ENCODE results near the gene ID4. TPM values are rescaled to one million over a fixed set of nuclear protein-coding genes. Genes with fewer than 3 reads are reported as not detected.
A peak's percentile ranks its signal among the peaks of the same experiment; 100 is the strongest.

The ID4 gene
- total RNA-seq, 2 donors from 2014 or later = not detected

GRCh38 chr6:19838442-19839236 is 1.5 kb downstream of the ID4 start:
- Mint-ChIP-seq H3K36me3 (ENCODE audit: insufficient read depth in 2 of 2) (peaks cover 0 to 2% of the 10 kb centered on the region in 2 donors), H3K9me3 (no peaks in the 10 kb centered on the region), H3K27me3 (ENCODE audit: low read depth) (peaks cover 56% of the 10 kb centered on the region), H3K27ac (no peak overlapping the region), H3K4me1 (ENCODE audit: low read depth) (no peaks in the 10 kb centered on the region), H3K4me3 (peak overlapping the region; percentile 27 to 63)
- ATAC-seq (replicated peaks in 1 of 2) (no peak), DNase-seq (no peak)

DNA sequence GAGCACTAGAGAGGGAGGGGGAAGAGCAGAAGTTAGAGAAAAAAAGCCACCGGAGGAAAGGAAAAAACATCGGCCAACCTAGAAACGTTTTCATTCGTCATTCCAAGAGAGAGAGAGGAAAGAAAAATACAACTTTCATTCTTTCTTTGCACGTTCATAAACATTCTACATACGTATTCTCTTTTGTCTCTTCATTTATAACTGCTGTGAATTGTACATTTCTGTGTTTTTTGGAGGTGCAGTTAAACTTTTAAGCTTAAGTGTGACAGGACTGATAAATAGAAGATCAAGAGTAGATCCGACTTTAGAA is 2.0 kb downstream of the ID4 start:
- Mint-ChIP-seq H3K4me3 (peak overlapping the region; percentile 27 to 63), H3K9me3 (no peaks in the 10 kb centered on the region), H3K36me3 (ENCODE audit: insufficient read depth in 2 of 2) (peaks cover 0 to 2% of the 10 kb centered on the region in 2 donors), H3K27me3 (ENCODE audit: low read depth) (peaks cover 54% of the 10 kb centered on the region), H3K27ac (no peak overlapping the region), H3K4me1 (ENCODE audit: low read depth) (no peaks in the 10 kb centered on the region)
- DNase-seq (no peak), ATAC-seq (replicated peaks in 1 of 2) (no peak)

- no peak for DNase-seq
- H3K4me1 Mint-ChIP-seq (ENCODE audit: low read depth) = no peaks in the 10 kb centered on the region
- peaks cover 54% of the 10 kb centered on the region for H3K27me3 Mint-ChIP-seq (ENCODE audit: low read depth)
- no peak overlapping the region for H3K4me3 Mint-ChIP-seq
- no peak overlapping the region for H3K27ac Mint-ChIP-seq
- peaks cover 0 to 2% of the 10 kb centered on the region in 2 donors for H3K36me3 Mint-ChIP-seq (ENCODE audit: insufficient read depth in 2 of 2)
- ATAC-seq (replicated peaks in 1 of 2) = no peak
- H3K9me3 Mint-ChIP-seq = no peaks in the 10 kb centered on the region
Measured at GRCh38 chr6:19839788-19840187, 2.6 kb downstream of the ID4 start.

GRCh38 chr6:19841181-19841580 is 4.0 kb downstream of the ID4 start:
- ATAC-seq (replicated peaks in 1 of 2) = no peak
- H3K9me3 Mint-ChIP-seq = no peaks in the 10 kb centered on the region
- no peak overlapping the region for H3K4me3 Mint-ChIP-seq
- no peak overlapping the region for H3K27ac Mint-ChIP-seq
- H3K36me3 Mint-ChIP-seq (ENCODE audit: insufficient read depth in 2 of 2) = peaks cover 0 to 2% of the 10 kb centered on the region in 2 donors
- no peak for DNase-seq
- H3K4me1 Mint-ChIP-seq (ENCODE audit: low read depth) = no peaks in the 10 kb centered on the region
- peaks cover 52% of the 10 kb centered on the region for H3K27me3 Mint-ChIP-seq (ENCODE audit: low read depth)

DNA sequence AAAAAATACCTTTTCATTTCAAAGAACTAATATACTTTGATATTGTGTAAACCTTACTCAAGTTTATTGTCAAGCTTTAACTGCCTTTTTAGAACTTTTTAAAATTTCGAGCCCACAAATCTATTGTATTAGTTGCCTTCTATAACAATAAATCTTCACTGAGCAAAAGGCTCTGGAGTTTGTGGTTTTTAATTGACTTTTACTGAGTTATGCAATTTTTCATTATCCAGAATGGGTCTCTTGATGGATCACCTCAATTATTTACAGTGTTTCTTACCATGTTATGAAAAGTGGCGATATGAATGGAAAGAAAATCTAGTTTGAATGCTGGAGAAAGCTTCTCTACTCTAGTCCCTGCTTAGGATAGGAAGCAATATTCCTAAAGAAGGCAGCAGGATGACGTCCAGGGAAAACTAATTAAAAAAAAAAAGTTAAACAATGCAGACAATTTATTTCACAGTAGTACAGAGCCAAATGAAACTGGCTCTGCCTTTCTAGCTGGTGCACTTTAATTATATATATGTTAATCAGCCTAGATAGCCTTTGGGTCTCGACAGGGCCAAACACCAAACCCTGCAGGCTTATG is 5.0 kb downstream of the ID4 start:
- ATAC-seq (replicated peaks in 1 of 2) (no peak), DNase-seq (no peak)
- peaks cover 0 to 2% of the 10 kb centered on the region in 2 donors for H3K36me3 Mint-ChIP-seq (ENCODE audit: insufficient read depth in 2 of 2)
- H3K4me1 Mint-ChIP-seq (ENCODE audit: low read depth) = no peaks in the 10 kb centered on the region
- peaks cover 46% of the 10 kb centered on the region for H3K27me3 Mint-ChIP-seq (ENCODE audit: low read depth)
- H3K27ac Mint-ChIP-seq = no peak overlapping the region
- no peaks in the 10 kb centered on the region for H3K9me3 Mint-ChIP-seq
- no peak overlapping the region for H3K4me3 Mint-ChIP-seq

DNA sequence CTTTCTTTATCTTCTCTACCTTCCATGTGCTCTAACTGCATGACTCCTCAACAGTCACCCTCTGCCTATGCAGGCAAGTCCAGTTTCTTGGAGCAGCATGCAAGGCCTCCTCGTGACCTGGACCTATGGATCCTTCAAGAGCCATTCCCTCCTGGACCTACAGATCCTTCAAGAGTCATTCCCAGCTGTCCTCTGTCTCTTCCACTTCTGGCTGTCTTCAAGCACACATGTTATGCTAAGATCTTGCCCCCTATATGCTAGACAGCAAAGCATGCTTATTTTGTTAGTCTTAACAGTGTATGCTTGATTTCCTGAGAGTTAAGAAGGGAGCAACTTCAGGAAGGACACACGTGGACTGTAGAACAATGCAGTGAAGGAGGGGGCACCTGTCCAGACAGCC is 7.5 kb downstream of the ID4 start:
- Mint-ChIP-seq H3K36me3 (ENCODE audit: insufficient read depth in 2 of 2) (no peaks in the 10 kb centered on the region), H3K4me1 (ENCODE audit: low read depth) (no peaks in the 10 kb centered on the region), H3K4me3 (no peak overlapping the region), H3K27ac (no peak overlapping the region), H3K9me3 (no peaks in the 10 kb centered on the region), H3K27me3 (ENCODE audit: low read depth) (peaks cover 34% of the 10 kb centered on the region)
- DNase-seq = no peak
- no peak for ATAC-seq (replicated peaks in 1 of 2)

GRCh38 chr6:19845266-19846041 is 8.3 kb downstream of the ID4 start:
- DNase-seq (no peak), ATAC-seq (replicated peaks in 1 of 2) (no peak)
- Mint-ChIP-seq H3K9me3 (no peaks in the 10 kb centered on the region), H3K4me3 (no peak overlapping the region), H3K4me1 (ENCODE audit: low read depth) (no peaks in the 10 kb centered on the region), H3K36me3 (ENCODE audit: insufficient read depth in 2 of 2) (no peaks in the 10 kb centered on the region), H3K27me3 (ENCODE audit: low read depth) (peaks cover 26% of the 10 kb centered on the region), H3K27ac (no peak overlapping the region)

- Mint-ChIP-seq H3K4me3 (no peak overlapping the region), H3K4me1 (ENCODE audit: low read depth) (no peaks in the 10 kb centered on the region), H3K9me3 (no peaks in the 10 kb centered on the region), H3K36me3 (ENCODE audit: insufficient read depth in 2 of 2) (no peaks in the 10 kb centered on the region), H3K27me3 (ENCODE audit: low read depth) (peaks cover 27% of the 10 kb centered on the region), H3K27ac (no peak overlapping the region)
- DNase-seq (no peak), ATAC-seq (replicated peaks in 1 of 2) (no peak)
Measured at GRCh38 chr6:19848465-19849029, 11.4 kb downstream of the ID4 start.

DNA sequence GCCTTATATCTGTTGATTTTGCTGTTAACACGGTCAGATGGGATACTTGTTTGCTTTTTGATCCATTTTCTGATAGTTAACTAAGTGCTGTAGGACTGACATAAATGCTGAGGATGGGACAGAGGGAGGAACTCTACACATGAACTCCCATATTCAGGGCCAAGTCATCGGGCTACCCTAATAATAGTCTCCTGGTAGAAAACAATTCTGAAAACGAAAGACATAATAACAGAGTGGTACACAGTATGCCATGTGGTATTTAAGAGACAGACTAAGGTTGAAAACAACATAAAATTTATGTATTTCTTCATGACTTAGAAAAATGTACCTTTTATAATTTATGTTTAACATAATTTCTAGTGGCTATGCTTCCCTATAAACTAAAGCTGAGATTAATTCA is 12.0 kb downstream of the ID4 start:
- H3K4me1 Mint-ChIP-seq (ENCODE audit: low read depth) = no peaks in the 10 kb centered on the region
- DNase-seq (no peak), ATAC-seq (replicated peaks in 1 of 2) (no peak)
- no peaks in the 10 kb centered on the region for H3K36me3 Mint-ChIP-seq (ENCODE audit: insufficient read depth in 2 of 2)
- H3K9me3 Mint-ChIP-seq = no peaks in the 10 kb centered on the region
- H3K4me3 Mint-ChIP-seq = no peak overlapping the region
- no peak overlapping the region for H3K27ac Mint-ChIP-seq
- peaks cover 25% of the 10 kb centered on the region for H3K27me3 Mint-ChIP-seq (ENCODE audit: low read depth)

DNA sequence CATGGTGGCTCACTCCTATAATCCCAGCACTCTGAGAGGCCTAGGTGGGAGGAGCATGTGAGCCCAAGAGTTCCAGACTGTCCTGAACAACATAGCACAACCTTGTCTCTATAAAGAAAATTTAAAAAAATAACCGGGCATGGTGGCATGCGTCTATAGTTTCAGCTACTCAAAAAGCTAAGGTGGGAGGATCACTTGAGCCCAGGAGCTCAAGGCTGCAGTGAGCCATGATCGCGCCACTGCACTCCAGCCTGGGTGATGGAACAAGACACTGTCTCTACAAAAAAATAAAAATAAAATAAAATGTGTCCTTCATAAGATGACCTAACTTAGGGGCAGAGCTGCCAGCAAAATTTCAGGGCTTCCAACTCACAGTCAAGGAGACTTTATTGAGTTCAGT is 12.6 kb downstream of the ID4 start:
- Mint-ChIP-seq H3K27ac (no peak overlapping the region), H3K4me3 (no peak overlapping the region), H3K4me1 (ENCODE audit: low read depth) (no peaks in the 10 kb centered on the region), H3K36me3 (ENCODE audit: insufficient read depth in 2 of 2) (no peaks in the 10 kb centered on the region), H3K27me3 (ENCODE audit: low read depth) (peaks cover 19% of the 10 kb centered on the region), H3K9me3 (no peaks in the 10 kb centered on the region)
- no peak for DNase-seq
- ATAC-seq (replicated peaks in 1 of 2) = no peak

GRCh38 chr6:19851241-19852089 is 14.3 kb downstream of the ID4 start:
- H3K27me3 Mint-ChIP-seq (ENCODE audit: low read depth) = peaks cover 9% of the 10 kb centered on the region
- ATAC-seq (replicated peaks in 1 of 2) (no peak), DNase-seq (no peak)
- H3K9me3 Mint-ChIP-seq = no peaks in the 10 kb centered on the region
- H3K27ac Mint-ChIP-seq = no peak overlapping the region
- no peak overlapping the region for H3K4me3 Mint-ChIP-seq
- no peaks in the 10 kb centered on the region for H3K4me1 Mint-ChIP-seq (ENCODE audit: low read depth)
- no peaks in the 10 kb centered on the region for H3K36me3 Mint-ChIP-seq (ENCODE audit: insufficient read depth in 2 of 2)

GRCh38 chr6:19852090-19852457 is 14.9 kb downstream of the ID4 start:
- Mint-ChIP-seq H3K27ac (no peak overlapping the region), H3K9me3 (no peaks in the 10 kb centered on the region), H3K4me1 (ENCODE audit: low read depth) (no peaks in the 10 kb centered on the region), H3K4me3 (no peak overlapping the region), H3K36me3 (ENCODE audit: insufficient read depth in 2 of 2) (no peaks in the 10 kb centered on the region), H3K27me3 (ENCODE audit: low read depth) (peaks cover 9% of the 10 kb centered on the region)
- no peak for ATAC-seq (replicated peaks in 1 of 2)
- DNase-seq = no peak

All from activated T-cell treated with anti-CD3 and anti-CD28 coated beads, Interleukin-2, amount 50 U/mL, for 72 hours (primary cell).